GM21367 (cell line): ENCODE data around the gene MRAP2.
"Not testable (repeated sequence)": the region's sequence is repeated elsewhere in the genome, so short reads cannot be mapped to it uniquely, and the experiment has no call there.

Source experiments
- ATAC-seq: cut with Tn5 transposase; IDR thresholded peaks from one replicate; pipeline ENCODE4 v1.9.1; 2021; ENCODE audit not compliant: unreplicated experiment

Gene MRAP2

GRCh38 chr6:84028350-84028749, 5.2 kb upstream of the MRAP2 start:
- no peak for ATAC-seq

- ATAC-seq, result not testable (repeated sequence)
Measured at GRCh38 chr6:84032000-84032399, 1.6 kb upstream of the MRAP2 start.

- ATAC-seq, result no peak
Measured at GRCh38 chr6:84035484-84035883, 1.9 kb downstream of the MRAP2 start.

- ATAC-seq, result no peak
Measured at GRCh38 chr6:84037425-84038089, 4.0 kb downstream of the MRAP2 start.

- ATAC-seq, result no peak
Measured at GRCh38 chr6:84042603-84043002, 9.0 kb downstream of the MRAP2 start.

GRCh38 chr6:84043555-84043954, 10.0 kb downstream of the MRAP2 start:
- ATAC-seq, result no peak

- ATAC-seq, result no peak
Measured at GRCh38 chr6:84046755-84047154, 13.2 kb downstream of the MRAP2 start.

GRCh38 chr6:84048588-84048987, 15.0 kb downstream of the MRAP2 start:
- ATAC-seq, result no peak

GRCh38 chr6:84050408-84050807, 16.8 kb downstream of the MRAP2 start:
- ATAC-seq, result no peak

- no peak for ATAC-seq
Measured at GRCh38 chr6:84052204-84052882, 18.8 kb downstream of the MRAP2 start.

GRCh38 chr6:84052883-84053241, 19.3 kb downstream of the MRAP2 start:
- no peak for ATAC-seq

- ATAC-seq, result no peak
Measured at GRCh38 chr6:84055647-84056046, 22.1 kb downstream of the MRAP2 start.

GRCh38 chr6:84057908-84058307, 24.3 kb downstream of the MRAP2 start:
- ATAC-seq, result no peak

GRCh38 chr6:84059082-84059481, 25.5 kb downstream of the MRAP2 start:
- no peak for ATAC-seq

- no peak for ATAC-seq
Measured at GRCh38 chr6:84061174-84061573, 27.6 kb downstream of the MRAP2 start.

- ATAC-seq, result no peak
Measured at GRCh38 chr6:84061613-84062398, 28.2 kb downstream of the MRAP2 start.

- ATAC-seq, result no peak
Measured at GRCh38 chr6:84062519-84063154, 29.1 kb downstream of the MRAP2 start.

GRCh38 chr6:84065693-84066290, 32.2 kb downstream of the MRAP2 start:
- no peak for ATAC-seq

GRCh38 chr6:84066536-84066935, 33.0 kb downstream of the MRAP2 start:
- ATAC-seq, result no peak

- ATAC-seq, result not testable (repeated sequence)
Measured at GRCh38 chr6:84068873-84069272, 35.3 kb downstream of the MRAP2 start.

GRCh38 chr6:84072442-84072997, 38.9 kb downstream of the MRAP2 start:
- ATAC-seq, result no peak
